ENCODE data around the gene CA12.

GRCh38 chr15:63353887-63354286 lies 27.8 kb downstream of the CA12 start:
- TF ChIP-seq CTCF (IDR thresholded peaks at IDR 0.05; ENCODE audit: control extremely low read depth in 1 of 3, insufficient read depth in 1 of 3, low read depth in 1 of 3, low read length in 3 of 3) (no peak), POLR2A (IDR thresholded peaks at IDR 0.05; ENCODE audit: control extremely low read depth in 1 of 2, low read depth in 2 of 2, low read length in 2 of 2) (no peak)
